Measurements from ENCODE around the gene CACNG4.

- TF ChIP-seq CTCF (IDR thresholded peaks at IDR 0.05; ENCODE audit: low read depth, low read length, poor library complexity, severe bottlenecking) (no peak), EZH2phosphoT487 (IDR thresholded peaks at IDR 0.05; ENCODE audit: borderline replicate concordance, low read length) (no peak)
Observed at GRCh38 chr17:67071595-67071994, 107.1 kb downstream of the CACNG4 start.
